ENCODE measurements around the gene EFCAB6. TPM values are rescaled to one million over a fixed set of nuclear protein-coding genes. Genes with fewer than 3 reads are reported as not detected.

EFCAB6 gene
- total RNA-seq, 1 experiment from 2014 or later, result 0.21 TPM

GRCh38 chr22:43600265-43600664, 211.8 kb downstream of the EFCAB6 start:
- TF ChIP-seq POLR2AphosphoS5 (IDR thresholded peaks at IDR 0.05; ENCODE audit: low read depth, low read length) (no peak), TCF7L2 (IDR thresholded peaks at IDR 0.05; ENCODE audit: low read depth, low read length) (no peak), SIN3A (IDR thresholded peaks at IDR 0.05; ENCODE audit: borderline replicate concordance, insufficient read depth, low read depth, low read length) (no peak), CTCF (IDR thresholded peaks at IDR 0.05) (no peak), REST (IDR thresholded peaks at IDR 0.05; ENCODE audit: insufficient read depth in 1 of 2, low read depth in 2 of 2, low read length in 1 of 2) (no peak)
- POLR2A ChIA-PET, result no interaction called here
- BruUV-seq (replicated peaks), result no TSS peak
- ATAC-seq, result no peak
- CTCF ChIA-PET, result no interaction called here
- intact Hi-C loops (cut with micrococcal nuclease; ENCODE audit: unreplicated experiment), result no loop called here
- DNase-seq (ENCODE audit: low read depth, low spot score), result no peak
- in situ Hi-C loops (cut with HindIII; ENCODE audit: low pct_unique_long_range_greater_than_20kb, low sequenced_read_pairs), result no loop called here
- Histone ChIP-seq H3K36me3 (ENCODE audit: control insufficient read depth, insufficient read depth, low read length) (no peaks in the 10 kb centered on the region), H3K4me3 (ENCODE audit: low read depth in 2 of 2, low read length in 2 of 2) (no peak overlapping the region), H3K27me3 (ENCODE audit: control insufficient read depth, insufficient read depth, low read length) (no peaks in the 10 kb centered on the region), H3K27ac (ENCODE audit: low read length) (no peak overlapping the region), H3K4me1 (ENCODE audit: control insufficient read depth, insufficient read depth, low read length) (no peaks in the 10 kb centered on the region), H3K9me3 (ENCODE audit: control insufficient read depth, insufficient read depth, low read depth, low read length) (no peaks in the 10 kb centered on the region)

- ChIA-PET POLR2A (no interaction called here), CTCF (no interaction called here)
- H3K9me3 ChIP-seq (ENCODE audit: control insufficient read depth, insufficient read depth, low read depth, low read length), result no peaks in the 10 kb centered on the region
- no peak overlapping the region for H3K4me3 ChIP-seq (ENCODE audit: low read depth in 2 of 2, low read length in 2 of 2)
- H3K27ac ChIP-seq (ENCODE audit: low read length), result no peak overlapping the region
- in situ Hi-C loops (cut with HindIII; ENCODE audit: low pct_unique_long_range_greater_than_20kb, low sequenced_read_pairs) (no loop called here), intact Hi-C loops (cut with micrococcal nuclease; ENCODE audit: unreplicated experiment) (no loop called here)
- no TSS peak for BruUV-seq (replicated peaks)
- ATAC-seq, result no peak
- peaks cover 2% of the 10 kb centered on the region; the same call in 1 of the 2 replicates for H3K27me3 ChIP-seq (ENCODE audit: control insufficient read depth, insufficient read depth, low read length)
- TF ChIP-seq SIN3A (IDR thresholded peaks at IDR 0.05; ENCODE audit: borderline replicate concordance, insufficient read depth, low read depth, low read length) (no peak), POLR2AphosphoS5 (IDR thresholded peaks at IDR 0.05; ENCODE audit: low read depth, low read length) (no peak), CTCF (IDR thresholded peaks at IDR 0.05) (peak; percentile 19; the same call in 1 of the 2 replicates), TCF7L2 (IDR thresholded peaks at IDR 0.05; ENCODE audit: low read depth, low read length) (no peak), REST (IDR thresholded peaks at IDR 0.05; ENCODE audit: insufficient read depth in 1 of 2, low read depth in 2 of 2, low read length in 1 of 2) (no peak)
- no peaks in the 10 kb centered on the region for H3K36me3 ChIP-seq (ENCODE audit: control insufficient read depth, insufficient read depth, low read length)
- DNase-seq (ENCODE audit: low read depth, low spot score), result no peak
- no peaks in the 10 kb centered on the region for H3K4me1 ChIP-seq (ENCODE audit: control insufficient read depth, insufficient read depth, low read length)
Observed at GRCh38 chr22:43592476-43592875, 219.6 kb downstream of the EFCAB6 start.
